Endometrial microvascular endothelial cells (primary cell): ENCODE measurements around the gene ZBTB32. TPM values are rescaled to one million over a fixed set of nuclear protein-coding genes. Genes with fewer than 3 reads are reported as not detected.

Experiments used
- in situ Hi-C: cut with HindIII; loops from 2 replicates; pipeline ENCODE4 v1.10.0; 2017; ENCODE audit warnings: low sequenced_read_pairs, low pct_unique_long_range_greater_than_20kb; ENCODE audit errors: inconsistent ontology term
- total RNA-seq: library from RNA; depleted of rRNA; stranded (reverse); fragments of >200 nt; gene quantifications from one replicate; pipeline ENCODE4 v1.2.3, GENCODE V29; 2015; ENCODE audit errors: inconsistent ontology term

ZBTB32 gene
- total RNA-seq, 1 donor from 2014 or later = not detected

- in situ Hi-C loops = no loop called here
These were observed 53.6 kb downstream of the ZBTB32 start, which contains the start of gene PROSER3 for GRCh38 chr19:35757749-35758608. Gene PROSER3 (plus strand): TSS chr19:35758176. CDS start chr19:35758216, 40 bp downstream.

- in situ Hi-C loops = no loop called here
These were observed 55.3 kb downstream of the ZBTB32 start for GRCh38 chr19:35759697-35760096.

- in situ Hi-C loops = no loop called here
These were observed 56.5 kb downstream of the ZBTB32 start for GRCh38 chr19:35760711-35761349.

GRCh38 chr19:35764432-35765315 lies 60.3 kb downstream of the ZBTB32 start:
- in situ Hi-C loops = no loop called here

Other genes with a start within 250 kb of the ZBTB32 start
- gene KRTDAP, start 214.1 kb upstream of the ZBTB32 start, total RNA-seq = not detected
- gene DMKN, start 190.9 kb upstream of the ZBTB32 start, total RNA-seq = not detected
- not detected for gene SBSN, start 176.2 kb upstream of the ZBTB32 start, total RNA-seq
- gene GAPDHS, start 171.1 kb upstream of the ZBTB32 start, total RNA-seq = not detected
- 87.1 TPM for gene TMEM147, start 158.9 kb upstream of the ZBTB32 start, total RNA-seq
- not detected for gene ATP4A, start 140.9 kb upstream of the ZBTB32 start, total RNA-seq
- not detected for gene PMIS2, start 118.4 kb upstream of the ZBTB32 start, total RNA-seq
- gene HAUS5, start 91.8 kb upstream of the ZBTB32 start, total RNA-seq = 20.8 TPM
- gene RBM42, start 75.5 kb upstream of the ZBTB32 start, total RNA-seq = 84.6 TPM
- not detected for gene ETV2, start 62.8 kb upstream of the ZBTB32 start, total RNA-seq
- gene COX6B1, start 56.2 kb upstream of the ZBTB32 start, total RNA-seq = 610 TPM
- not detected for gene UPK1A, start 38.0 kb upstream of the ZBTB32 start, total RNA-seq
- gene KMT2B, start 13.4 kb downstream of the ZBTB32 start, total RNA-seq = 11.1 TPM
- gene IGFLR1, start 37.9 kb downstream of the ZBTB32 start, total RNA-seq = 2.0 TPM
- gene U2AF1L4, start 40.9 kb downstream of the ZBTB32 start, total RNA-seq = 7.4 TPM
- 36.0 TPM for gene PSENEN, start 41.1 kb downstream of the ZBTB32 start, total RNA-seq
- gene LIN37, start 44.0 kb downstream of the ZBTB32 start, total RNA-seq = 13.1 TPM
- gene HSPB6, start 52.5 kb downstream of the ZBTB32 start, total RNA-seq = not detected
- 7.2 TPM for gene PROSER3, start 53.6 kb downstream of the ZBTB32 start, total RNA-seq
- gene ARHGAP33, start 71.0 kb downstream of the ZBTB32 start, total RNA-seq = 0.19 TPM
- gene PRODH2, start 108.3 kb downstream of the ZBTB32 start, total RNA-seq = not detected
- gene NPHS1, start 147.9 kb downstream of the ZBTB32 start, total RNA-seq = not detected
- gene KIRREL2, start 152.4 kb downstream of the ZBTB32 start, total RNA-seq = not detected
- gene APLP1, start 164.0 kb downstream of the ZBTB32 start, total RNA-seq = 9.4 TPM
- 6.6 TPM for gene NFKBID, start 196.0 kb downstream of the ZBTB32 start, total RNA-seq
- not detected for gene HCST, start 198.0 kb downstream of the ZBTB32 start, total RNA-seq
- gene TYROBP, start 203.7 kb downstream of the ZBTB32 start, total RNA-seq = not detected
- 2.5 TPM for gene LRFN3, start 231.8 kb downstream of the ZBTB32 start, total RNA-seq